GM19240 (cell line): ENCODE measurements around the gene NYAP2.

ENCODE experiments used
- DNase-seq: peaks from one replicate; pipeline ENCODE4 v3.0.0; 2011; ENCODE audit warnings: low spot score; ENCODE audit not compliant: insufficient read length

NYAP2 gene

DNA sequence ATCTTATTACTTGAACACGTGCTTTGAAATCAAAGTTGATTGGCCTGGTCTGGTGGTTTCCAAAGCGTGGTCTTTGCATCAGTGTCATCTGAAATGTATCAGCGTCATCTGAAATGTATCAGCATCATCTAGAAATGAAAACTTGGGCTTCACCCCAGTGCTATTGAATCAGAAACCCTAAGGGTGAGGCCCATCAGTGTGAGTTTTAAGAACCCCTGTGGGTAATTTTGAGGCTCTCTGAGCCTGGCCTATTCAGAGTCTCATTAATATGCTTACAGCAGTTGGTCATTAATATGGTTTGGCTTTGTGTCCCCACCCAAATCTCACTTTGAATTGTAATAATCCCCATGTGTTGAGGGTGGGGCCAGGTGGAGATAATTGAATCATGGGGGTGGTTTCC is 85.2 kb downstream of the NYAP2 start:
- DNase-seq = no peak

DNA sequence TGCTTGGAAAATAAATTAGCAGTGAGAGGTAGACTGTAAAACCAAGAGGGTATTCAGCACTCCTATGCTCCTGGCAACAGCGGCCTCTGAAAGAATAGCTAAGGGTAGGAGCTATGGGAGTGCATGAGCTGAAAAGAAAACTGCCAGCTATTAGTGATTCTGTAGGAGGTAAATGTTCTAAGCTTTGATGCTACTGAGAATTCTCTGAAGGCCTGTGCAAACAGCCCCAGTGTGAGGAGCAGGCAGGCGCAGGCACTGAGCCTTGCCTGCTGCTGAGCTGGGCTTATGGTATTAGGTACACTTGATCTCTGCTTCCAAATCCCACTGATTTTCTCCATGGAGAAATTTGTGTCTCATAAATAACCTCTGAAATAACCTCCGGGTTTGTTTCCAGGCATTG is 86.7 kb downstream of the NYAP2 start:
- no peak for DNase-seq

DNA sequence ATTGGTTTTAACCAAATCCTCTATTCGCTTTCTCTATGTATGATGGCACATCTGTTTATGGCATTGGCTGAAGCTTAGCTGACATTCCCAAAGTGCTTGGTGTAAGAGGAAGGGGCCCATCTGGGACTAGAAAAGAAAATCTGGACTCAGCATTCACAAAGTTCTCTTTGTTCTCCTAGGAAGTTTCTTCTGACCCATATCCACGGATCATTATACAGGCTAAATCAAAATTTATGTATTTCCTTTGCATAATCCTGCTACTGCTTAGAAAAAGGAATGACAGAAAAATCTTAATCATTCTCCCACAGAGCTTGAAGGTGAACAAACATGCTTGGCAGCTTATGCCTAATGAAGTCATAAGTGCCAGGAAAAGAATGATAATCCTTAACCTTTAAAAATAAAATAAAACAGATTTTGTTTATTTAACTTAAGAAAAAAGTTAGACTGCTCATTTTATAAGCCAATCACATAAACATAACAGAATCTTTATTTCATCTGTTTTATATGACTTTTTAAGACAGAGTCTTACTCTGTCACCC is 88.4 kb downstream of the NYAP2 start:
- no peak for DNase-seq

DNA sequence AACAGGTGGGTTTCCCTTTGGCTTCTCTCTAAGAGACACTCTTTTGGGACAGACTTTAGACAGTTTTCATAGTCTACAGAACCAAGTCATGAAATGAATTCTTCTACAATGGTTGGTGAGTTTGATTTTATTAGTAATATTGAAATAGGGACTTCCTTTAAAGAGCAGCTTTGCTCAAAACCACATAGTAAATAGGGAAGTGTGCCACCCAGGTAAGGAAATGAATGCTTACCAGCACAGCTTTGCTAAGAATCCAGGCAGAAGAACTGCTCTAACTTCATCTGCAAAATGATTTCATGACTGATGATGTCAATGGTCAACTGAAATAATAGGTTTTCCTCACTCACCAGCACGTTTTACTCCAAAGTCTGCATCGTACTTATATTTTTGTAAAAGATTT is 89.2 kb downstream of the NYAP2 start:
- no peak for DNase-seq

DNA sequence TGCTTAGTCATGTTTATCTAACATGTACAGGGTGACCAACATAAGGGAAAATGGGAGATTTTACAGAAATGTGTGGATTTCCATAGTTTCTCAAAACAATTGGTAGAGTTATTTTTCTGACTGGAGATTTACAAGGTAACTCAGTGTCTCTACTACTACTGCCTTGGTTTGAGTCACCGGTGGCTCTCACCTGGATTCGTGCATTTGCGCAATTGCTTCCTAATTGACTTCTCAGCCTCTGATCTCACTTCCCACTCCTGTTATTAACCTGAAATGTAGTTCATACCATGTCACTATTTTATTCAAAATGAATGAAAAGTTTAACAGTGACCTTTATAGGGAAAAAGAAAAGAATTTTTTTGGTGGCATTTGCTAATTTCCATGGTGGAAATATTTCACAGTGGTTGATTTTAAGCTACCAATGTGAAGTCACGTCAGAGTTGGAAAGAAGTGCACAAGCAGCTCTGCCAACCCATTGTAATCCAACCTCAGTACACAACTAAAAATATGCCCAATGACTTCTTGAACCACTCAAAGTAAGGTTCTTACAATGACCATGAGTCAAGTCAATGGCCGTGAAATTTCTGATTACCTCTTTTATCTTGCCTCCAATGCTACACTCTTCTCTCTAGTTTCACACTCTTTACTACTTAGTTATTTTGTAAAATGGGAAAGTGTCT is 94.0 kb downstream of the NYAP2 start:
- no peak for DNase-seq

DNA sequence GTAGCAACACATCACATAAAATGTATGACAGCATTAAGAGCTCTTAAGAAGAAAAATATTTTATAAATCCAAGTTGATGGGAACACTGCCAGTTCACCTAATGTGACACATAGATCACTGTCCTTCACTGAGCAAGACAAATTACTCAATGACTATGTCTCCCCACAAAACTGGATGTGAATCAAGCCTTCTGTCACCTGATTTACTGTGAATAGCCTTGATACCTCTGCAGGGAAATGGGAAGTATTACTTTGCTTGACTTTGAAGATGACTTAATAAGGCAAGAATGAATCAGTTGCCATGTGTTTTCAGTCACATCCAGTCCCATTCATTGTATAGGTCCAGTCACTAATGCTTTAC is 94.6 kb downstream of the NYAP2 start:
- no peak for DNase-seq

DNA sequence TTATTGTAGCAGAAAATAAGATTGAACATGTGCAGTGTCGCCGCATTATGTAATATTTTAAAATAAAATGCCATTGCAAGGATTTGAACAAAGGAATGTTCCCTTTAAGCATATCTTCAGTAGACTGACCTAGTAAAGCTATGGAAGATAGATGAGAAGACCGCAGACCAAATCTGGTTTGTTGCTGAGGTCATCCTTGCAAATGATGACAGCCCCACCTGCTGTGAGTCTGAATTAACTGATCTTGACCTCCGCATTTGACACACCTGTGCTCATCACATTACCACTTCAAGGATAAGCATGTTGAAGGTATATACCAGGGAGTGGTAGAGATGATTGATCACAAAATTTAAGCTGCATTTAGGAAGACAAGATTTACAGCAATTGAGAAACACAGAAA is 96.2 kb downstream of the NYAP2 start:
- DNase-seq = no peak

DNA sequence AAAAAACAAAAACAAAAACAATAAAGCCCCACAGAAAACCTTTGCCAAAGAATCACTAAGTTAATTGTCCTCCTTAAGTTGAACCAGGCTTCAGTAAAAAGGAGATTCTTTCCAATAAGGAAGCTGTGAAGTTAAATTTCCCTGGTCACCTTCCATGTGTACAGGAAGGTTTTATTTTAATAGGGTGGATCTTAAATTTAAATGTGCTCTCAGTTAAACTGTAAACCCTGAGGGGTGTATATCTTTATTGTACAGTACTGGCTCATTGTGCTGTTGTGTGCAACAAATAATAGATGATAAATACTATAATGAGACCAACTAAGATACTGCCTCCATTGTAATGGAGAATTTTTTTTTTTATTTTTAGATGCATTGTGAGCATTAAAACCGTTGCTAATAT is 97.1 kb downstream of the NYAP2 start:
- no peak for DNase-seq

DNA sequence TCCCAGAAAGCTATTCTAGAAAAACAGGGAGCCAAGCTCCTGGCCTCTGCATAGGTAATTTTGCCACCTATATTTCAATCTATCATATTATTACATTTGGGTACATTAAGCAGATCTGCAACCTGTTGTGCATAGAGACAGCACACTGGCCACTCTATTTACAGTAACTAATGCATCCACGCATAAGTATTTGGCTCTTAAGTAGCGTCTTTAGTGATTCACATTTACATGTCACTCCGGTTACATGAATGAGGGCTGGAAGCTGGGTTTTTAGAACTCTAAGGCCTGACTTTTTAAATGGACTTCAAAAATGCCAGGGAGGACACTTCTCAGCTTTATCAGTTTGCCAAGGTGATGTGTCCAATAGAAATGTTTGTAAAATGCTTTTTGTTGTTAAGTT is 97.7 kb downstream of the NYAP2 start:
- no peak for DNase-seq

DNA sequence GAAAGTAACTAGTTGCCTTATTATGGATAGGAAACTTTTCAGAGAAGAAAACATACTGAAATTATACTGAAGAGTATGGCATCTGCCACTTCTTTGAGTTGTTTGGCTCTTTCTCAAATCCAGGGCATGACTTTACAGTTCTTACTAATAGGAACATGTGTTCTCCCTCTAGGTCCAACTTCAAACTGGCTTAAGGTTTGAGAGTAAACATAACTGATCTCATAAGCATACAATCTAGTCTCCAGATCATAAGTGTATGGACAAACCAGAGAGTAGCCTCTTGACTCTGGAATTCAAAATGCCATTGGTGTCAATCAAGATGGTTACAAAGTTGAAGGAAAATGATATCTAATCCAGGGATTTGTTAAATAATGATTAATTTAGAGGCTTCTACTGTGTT is 101.5 kb downstream of the NYAP2 start:
- no peak for DNase-seq

DNA sequence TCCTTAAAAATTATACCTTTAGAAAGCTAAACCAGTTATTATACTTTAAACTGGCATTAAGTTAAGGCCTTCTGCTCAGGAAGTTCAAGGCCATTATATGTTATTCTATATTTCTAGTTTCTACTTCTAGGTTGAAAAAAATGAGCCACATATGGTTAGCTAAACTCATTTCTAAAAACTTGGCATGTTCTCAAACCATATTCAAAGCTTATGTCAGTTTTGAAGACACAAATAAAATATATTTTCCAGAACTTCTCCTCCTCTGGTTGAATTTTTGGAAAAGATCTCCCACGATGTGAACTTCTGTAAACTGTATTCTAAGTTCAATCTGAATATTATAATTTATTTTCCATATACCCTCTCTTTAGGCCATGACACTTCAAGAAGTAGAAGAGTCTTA is 103.5 kb downstream of the NYAP2 start:
- DNase-seq = no peak

DNA sequence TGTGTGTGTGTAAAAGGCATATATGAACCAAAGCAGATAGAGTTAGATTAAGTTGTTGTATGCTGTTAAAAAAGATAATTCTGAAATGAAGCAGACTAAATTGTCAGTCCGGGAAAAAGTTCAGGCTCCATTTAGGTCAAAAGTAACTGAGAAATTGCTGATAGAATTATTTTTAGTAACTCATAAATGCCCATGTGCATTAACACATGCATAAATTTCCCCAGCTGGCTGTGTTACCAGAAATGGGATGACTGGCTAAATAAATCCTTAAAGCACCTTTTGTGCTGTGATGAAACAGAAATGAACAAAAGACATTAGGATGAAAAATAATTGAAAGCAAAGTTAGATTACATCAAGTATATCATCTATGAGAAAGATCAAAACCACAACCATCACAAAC is 111.3 kb downstream of the NYAP2 start:
- DNase-seq = no peak

DNA sequence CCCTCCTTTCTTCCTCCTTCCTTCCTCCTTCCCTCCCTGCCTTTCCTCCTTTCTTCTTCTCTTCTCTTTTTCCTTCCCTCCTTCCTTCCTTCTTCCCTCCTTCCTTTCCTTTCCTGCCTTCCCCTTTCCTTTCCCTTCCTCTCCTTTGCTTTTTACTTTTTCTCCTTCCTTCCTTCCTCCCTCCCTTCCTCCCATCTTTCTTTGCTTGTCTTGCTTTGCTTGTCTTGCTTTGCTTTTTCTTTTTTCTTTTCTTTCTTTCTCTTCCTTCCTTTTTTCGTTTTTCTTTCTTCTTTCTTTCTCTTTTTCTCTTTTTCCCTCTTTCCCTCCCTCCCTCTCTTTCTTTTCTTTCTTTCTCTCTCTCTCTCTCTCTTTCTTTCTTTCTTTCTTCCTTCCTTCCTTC is 113.0 kb downstream of the NYAP2 start:
- DNase-seq = no peak

DNA sequence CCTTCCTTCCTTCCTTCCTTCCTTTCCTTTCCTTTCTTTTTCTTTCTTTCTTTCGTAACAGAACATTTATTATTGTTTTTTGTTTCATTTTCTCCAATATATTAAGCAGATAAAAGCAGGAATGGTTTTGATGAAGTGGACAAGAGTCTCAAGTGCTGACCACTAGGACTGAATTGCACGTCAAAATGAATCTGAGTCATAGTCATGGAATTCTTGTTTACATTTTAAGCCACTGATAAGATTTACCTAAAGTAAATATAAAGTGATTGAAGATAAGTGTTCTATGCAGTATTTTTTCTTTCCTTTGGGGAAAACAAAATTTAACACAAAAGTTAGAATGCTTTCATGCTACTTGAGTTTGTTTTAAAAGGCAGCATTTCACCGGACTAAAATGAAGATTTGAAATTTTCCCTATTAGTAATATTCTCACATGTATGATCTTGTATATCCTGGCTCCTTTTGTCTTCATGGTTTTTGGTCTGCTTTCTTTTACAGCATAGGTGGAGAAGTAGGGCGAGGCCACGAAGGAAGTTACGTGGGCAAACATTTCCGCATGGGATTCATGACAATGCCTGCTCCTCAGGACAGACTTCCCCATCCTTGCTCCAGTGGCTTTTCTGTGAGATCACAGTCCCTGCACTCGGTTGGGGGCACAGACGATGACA is 113.5 kb downstream of the NYAP2 start:
- DNase-seq = no peak

DNA sequence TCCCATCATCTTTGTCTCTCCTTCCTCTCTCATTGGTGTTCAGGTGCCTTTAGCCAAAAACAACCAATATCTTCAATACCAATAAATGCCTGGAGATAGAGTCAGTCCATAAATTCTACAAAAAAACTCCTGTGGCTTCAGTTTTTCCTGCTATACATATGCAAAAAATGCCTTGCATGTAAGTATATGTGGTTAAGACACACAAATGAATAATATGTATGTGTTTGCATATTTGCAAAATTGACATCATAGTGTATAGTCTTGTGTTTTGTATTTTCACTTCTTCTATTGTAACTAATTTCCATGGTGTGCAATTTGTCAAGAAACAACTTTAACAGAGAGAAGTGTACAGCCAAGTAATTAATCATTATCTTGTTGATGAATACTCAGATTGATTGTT is 115.5 kb downstream of the NYAP2 start:
- no peak for DNase-seq

DNA sequence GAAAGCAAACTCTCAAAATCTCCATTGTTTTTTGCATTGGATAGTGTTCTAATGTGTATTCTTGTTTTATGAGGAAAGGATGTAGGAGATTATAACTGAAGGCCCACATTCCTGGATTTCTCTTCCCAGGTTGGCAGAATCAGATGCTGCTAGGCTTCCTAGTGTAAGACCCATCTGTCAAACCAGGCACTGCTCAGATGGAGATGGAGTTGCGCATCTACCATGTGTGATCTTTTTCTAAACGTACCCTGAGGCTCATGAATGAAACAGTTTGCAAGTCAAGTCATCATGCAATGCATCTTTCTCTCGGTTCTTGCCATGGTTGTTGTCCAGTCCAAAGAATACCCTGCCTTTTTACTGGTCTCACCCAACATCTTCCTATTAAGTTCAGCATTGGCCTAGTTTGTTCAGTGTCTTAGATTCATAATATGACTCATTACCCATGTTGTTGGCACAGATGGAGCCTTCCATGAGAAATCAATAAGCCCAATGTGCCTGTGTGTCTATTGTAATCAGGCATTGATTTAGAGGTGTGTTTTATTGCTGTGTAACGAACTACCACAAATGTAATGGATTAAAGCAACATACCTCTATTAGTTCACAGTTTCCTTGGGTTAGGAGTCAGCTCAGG is 127.4 kb downstream of the NYAP2 start:
- no peak for DNase-seq

DNA sequence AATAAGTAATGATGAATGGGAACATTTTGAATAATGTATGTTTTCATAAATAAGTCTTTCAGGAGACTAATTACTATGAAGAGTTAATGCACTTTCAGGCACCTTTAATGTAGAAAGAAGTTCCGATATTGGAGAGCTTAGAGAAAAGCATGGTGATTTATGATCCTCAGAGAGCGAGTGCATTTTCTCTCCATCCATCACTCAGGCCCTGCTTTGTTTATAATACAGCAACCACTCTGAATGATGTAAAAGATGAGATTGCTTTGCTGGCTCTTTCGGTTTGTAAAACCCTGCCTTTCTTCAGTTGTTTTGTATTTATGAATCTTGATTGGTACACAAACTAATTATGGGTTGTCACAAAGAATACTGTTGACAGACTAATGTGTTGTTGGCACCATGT is 132.0 kb downstream of the NYAP2 start:
- DNase-seq = no peak

DNA sequence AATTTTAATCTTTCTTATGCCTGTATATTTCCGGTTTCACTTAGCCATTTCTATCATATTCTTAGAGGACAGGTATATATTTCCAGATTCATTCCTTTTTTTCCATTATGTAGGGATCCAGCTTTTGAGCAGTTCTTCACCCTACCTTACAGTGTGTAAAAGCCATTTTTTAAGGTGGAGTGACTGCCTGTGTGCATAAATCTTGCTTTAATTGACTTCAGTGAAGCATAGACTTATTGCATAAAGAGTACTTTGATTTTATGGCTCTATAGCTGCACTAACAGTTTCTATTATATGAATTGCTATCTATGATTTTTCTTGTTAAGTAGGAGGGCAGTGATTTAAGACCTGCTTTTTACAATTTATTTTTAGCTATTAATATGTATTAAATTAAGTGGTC is 132.6 kb downstream of the NYAP2 start:
- DNase-seq = no peak

DNA sequence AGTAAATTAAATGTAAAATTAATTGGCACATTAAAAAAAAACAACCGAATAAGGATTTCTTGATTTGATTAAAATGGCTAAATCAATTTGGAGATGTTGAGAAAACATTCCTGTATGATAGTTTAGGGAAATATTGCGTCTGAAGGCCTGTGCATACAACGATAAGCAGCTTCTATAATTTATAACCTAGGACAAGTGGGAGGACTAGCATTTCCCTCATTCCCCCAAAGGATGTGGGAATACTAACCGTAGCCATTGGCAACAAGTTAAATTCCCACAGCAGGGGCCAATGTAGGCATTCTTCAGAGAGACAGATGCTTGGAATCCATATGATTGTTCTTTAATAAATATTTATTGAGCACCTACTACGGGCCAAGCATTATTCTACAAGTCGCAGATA is 134.5 kb downstream of the NYAP2 start:
- DNase-seq = no peak

DNA sequence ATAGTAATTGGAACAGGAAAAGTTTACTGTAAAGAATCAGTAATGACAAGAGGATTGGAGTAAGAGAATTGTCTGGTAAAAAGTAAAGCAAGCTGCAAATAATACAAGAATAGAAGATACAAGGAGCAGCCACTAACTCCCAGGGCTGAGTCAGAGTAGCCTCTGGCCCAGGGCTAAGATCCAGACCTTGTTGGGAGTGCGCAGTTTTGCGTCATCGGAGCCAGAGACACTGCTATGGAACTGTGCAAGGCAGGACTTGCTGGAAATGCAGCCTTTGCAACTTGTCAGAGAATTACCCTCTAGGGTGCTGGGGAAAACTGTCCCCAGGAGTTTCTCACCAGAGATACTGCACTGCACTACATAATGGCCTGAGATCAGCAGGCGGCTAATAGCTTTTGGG is 135.2 kb downstream of the NYAP2 start:
- DNase-seq = no peak

DNA sequence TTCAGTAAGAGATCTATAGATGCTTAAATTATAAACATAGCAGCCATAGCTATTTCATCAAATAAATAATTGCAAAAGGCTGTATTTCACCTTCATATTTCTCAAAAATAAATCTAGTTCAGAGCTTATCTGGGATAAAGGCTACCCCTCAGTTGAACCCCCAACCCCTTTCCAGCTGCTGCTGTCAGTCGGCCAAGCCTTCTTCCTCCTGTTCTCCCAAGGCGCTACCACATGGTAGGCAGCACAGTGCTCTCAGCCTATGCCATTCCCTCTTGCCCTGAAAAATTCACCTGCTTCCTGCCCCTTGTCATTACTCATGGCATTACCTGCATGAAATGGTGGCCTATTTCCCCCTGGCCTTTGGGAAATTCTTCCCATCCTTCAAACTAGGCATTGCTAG is 136.5 kb downstream of the NYAP2 start:
- DNase-seq = no peak

DNA sequence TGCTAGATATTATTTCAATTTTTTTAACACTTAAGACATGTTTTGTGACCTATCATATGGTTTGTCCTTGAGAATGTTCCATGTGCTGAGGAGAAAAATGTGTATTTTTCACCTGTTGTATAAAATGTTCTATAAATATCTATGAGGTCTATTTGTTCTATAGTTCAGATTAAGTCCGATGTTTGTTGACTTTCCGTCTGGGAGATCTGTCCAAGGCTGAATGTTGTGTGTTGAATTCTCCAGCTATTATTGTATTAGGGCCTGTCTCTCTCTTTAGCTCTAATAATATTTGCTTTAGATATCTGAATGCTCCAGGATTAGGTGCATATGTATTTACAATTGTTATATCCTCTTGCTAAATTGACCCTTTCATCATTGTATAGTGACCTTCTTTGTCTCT is 144.1 kb downstream of the NYAP2 start:
- no peak for DNase-seq

DNA sequence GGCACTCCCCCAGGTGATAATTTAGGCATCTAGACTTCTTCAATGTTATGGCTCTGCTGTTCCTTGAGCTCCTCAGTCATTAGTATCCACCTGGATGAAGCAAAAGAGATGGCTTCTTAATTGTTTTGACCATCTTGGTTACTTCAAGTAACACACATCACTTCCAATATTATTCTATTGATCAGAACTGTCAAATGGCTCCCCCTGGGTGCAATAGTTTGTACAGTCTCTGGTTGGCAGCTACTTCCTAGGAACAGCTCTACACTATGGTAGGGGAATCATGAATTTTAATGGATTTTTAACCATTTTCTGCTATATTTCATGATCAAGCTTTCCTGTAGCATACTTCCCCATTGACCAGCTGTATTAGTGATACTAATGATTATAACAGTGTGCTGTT is 157.0 kb downstream of the NYAP2 start:
- DNase-seq = no peak
